ES-I3 (cell line): ENCODE results near the gene HOXB3.

Source experiments
- H3K36me3 ChIP-seq: 2 replicates; pipeline ENCODE4 v1.6.1; 2013; ENCODE audit warnings: mild to moderate bottlenecking, low read length, control low read depth, moderate library complexity; ENCODE audit not compliant: insufficient read depth
- H3K4me1 ChIP-seq: 2 replicates; pipeline ENCODE4 v1.6.1; 2013; ENCODE audit warnings: mild to moderate bottlenecking, control low read depth, low read length; ENCODE audit not compliant: insufficient read depth
- H3K9ac ChIP-seq: 2 replicates; pipeline ENCODE4 v1.6.1; 2013; ENCODE audit warnings: low read depth, mild to moderate bottlenecking, low read length, moderate library complexity
- H3K9me3 ChIP-seq: 2 replicates; pipeline ENCODE4 v1.6.1; 2013; ENCODE audit warnings: mild to moderate bottlenecking, low read length, moderate library complexity; ENCODE audit not compliant: control insufficient read depth, insufficient read depth

HOXB3 gene

DNA sequence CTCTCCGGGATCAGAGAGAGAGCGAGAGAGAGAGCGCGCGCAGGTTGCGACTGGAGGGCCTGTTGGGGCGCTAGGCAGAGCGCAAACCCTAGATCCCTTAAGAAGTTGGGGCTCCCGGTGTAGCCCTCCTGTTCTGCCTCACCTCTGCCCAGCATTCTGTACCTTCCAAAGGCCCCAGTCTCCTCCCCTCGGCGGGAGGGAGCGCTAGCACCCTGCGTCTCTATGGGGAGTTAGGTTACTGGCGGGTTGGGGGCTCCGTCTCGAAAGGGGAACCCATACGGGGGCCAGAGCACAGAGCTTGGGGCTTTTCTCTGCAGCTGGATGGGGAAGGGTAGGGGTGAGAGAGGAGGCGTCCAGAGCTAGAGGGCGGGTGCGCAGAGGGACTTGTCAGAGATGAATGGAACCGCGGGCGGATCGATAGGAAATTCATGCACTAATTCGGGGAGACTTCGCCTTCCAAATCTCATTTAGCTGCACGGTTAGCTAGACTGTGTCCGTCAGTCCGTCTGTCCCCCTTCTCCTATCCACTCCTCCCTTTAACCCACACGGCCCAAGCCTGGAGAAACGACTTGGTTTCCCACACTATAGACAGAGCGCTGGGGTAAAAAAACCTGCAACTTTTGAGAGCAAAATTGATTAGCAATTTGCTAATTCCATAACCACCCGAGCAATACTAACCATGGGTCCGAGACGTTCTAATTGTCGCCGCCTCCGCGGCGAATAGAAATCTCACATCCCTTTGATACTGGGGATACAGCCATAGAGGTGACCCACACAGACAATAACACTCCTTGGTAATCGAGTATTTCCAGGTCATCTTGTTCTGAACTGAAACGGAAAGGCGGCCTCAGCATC, 11.2 kb downstream of the HOXB3 start:
- Histone ChIP-seq H3K9me3 (no peaks in the 10 kb centered on the region), H3K4me1 (peaks cover 7% of the 10 kb centered on the region), H3K9ac (peak overlapping the region; percentile 17; the same call in 1 of the 2 replicates), H3K36me3 (no peaks in the 10 kb centered on the region)

- Histone ChIP-seq H3K4me1 (peaks cover 8% of the 10 kb centered on the region), H3K9me3 (no peaks in the 10 kb centered on the region), H3K9ac (peak within 1 kb of the TSS; percentile 60; the same call in 1 of the 2 replicates), H3K36me3 (no peaks in the 10 kb centered on the region)
Measured at GRCh38 chr17:48577946-48578615, 12.0 kb downstream of the HOXB3 start, which contains the start of gene HOXB4. TSS of gene HOXB4 (minus strand) at chr17:48578350. CDS start at chr17:48578319, 31 bp downstream.

- Histone ChIP-seq H3K36me3 (no peaks in the 10 kb centered on the region), H3K4me1 (peaks cover 8% of the 10 kb centered on the region), H3K9me3 (no peaks in the 10 kb centered on the region), H3K9ac (peak overlapping the region; percentile 16; the same call in 1 of the 2 replicates)
Measured at GRCh38 chr17:48577330-48577945, 12.6 kb downstream of the HOXB3 start.

- Histone ChIP-seq H3K4me1 (peaks cover 8% of the 10 kb centered on the region), H3K9me3 (no peaks in the 10 kb centered on the region), H3K9ac (no peak overlapping the region; the same call in 1 of the 2 replicates), H3K36me3 (no peaks in the 10 kb centered on the region)
Measured at GRCh38 chr17:48576479-48577309, 13.3 kb downstream of the HOXB3 start.

- H3K9me3 ChIP-seq: no peaks in the 10 kb centered on the region
- H3K9ac ChIP-seq: no peak overlapping the region
- H3K4me1 ChIP-seq: peaks cover 10% of the 10 kb centered on the region
- H3K36me3 ChIP-seq: no peaks in the 10 kb centered on the region
Measured at GRCh38 chr17:48575673-48576478, 14.2 kb downstream of the HOXB3 start.

GRCh38 chr17:48575066-48575582, 14.9 kb downstream of the HOXB3 start:
- Histone ChIP-seq H3K36me3 (no peaks in the 10 kb centered on the region), H3K9me3 (no peaks in the 10 kb centered on the region), H3K9ac (no peak overlapping the region), H3K4me1 (peaks cover 17% of the 10 kb centered on the region)

DNA sequence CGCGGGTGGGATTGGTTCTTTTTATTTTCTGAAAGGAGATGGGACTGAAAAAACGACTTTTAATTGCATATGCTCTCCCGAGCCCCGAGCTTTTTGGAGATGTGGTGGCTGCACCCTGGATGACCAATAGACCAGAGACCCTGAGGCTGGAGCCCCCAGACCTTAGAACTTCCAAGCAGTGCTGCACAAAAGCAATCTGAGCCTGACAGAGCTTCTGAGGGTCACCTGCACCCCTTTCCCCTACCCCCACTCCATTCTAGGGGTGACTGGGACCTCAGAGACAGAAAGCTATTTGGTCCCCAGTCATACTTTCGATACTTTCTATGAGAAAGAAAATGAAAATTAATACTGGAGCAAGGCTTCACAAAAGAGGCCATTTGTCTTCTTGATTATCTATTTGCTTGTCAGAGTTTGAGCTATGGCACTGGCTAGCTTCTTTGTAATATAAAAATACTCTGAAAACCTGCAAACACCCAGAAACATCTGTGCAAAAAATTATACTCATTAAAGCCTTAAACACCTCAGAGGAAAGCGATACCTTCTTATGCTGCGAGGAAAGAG, 15.5 kb downstream of the HOXB3 start:
- no peaks in the 10 kb centered on the region for H3K9me3 ChIP-seq
- H3K36me3 ChIP-seq: no peaks in the 10 kb centered on the region
- H3K9ac ChIP-seq: no peak overlapping the region
- H3K4me1 ChIP-seq: peaks cover 21% of the 10 kb centered on the region

DNA sequence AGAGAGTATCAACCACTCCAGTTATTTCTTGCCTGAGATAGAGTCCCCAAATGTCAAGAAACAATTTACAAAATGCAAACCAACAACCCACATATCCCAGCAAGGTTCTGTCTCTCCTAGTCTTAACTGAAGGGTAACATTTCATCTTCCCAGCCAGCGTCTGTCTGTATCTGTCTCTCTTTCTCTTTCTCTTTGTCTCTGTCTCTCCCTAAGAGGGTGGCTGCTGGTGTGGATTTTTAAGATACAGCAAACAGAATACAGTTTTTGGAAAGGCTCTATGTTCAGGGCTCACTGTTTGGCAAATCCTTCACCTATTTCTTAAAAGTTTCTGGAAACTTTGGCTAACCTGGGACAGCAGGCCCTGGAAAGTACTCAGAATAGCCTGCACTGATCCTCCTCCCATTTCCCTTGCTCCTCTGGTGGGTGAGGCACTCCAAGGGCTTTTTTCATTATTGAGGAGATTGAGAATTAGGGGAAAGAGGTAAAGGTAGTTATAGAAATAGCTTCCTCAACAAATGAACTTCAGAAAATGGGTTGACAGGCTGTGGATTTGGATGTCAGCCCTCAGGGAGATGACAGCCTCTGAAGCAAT, 18.1 kb downstream of the HOXB3 start:
- Histone ChIP-seq H3K9me3 (no peaks in the 10 kb centered on the region; the same call in none of the 2 replicates), H3K9ac (no peak overlapping the region), H3K4me1 (peaks cover 28% of the 10 kb centered on the region), H3K36me3 (no peaks in the 10 kb centered on the region)

- peaks cover 28% of the 10 kb centered on the region for H3K4me1 ChIP-seq
- H3K9ac ChIP-seq: 0 out of 2 replicates have a peak overlapping the region, but pooled peaks have one; percentile 2
- no peaks in the 10 kb centered on the region for H3K36me3 ChIP-seq
- H3K9me3 ChIP-seq: no peaks in the 10 kb centered on the region; the same call in none of the 2 replicates
Measured at GRCh38 chr17:48571024-48571818, 18.8 kb downstream of the HOXB3 start.

- Histone ChIP-seq H3K4me1 (peaks cover 28% of the 10 kb centered on the region), H3K9me3 (no peaks in the 10 kb centered on the region; the same call in none of the 2 replicates), H3K36me3 (no peaks in the 10 kb centered on the region), H3K9ac (0 out of 2 replicates have a peak overlapping the region, but pooled peaks have one; percentile 2)
Measured at GRCh38 chr17:48570325-48571023, 19.6 kb downstream of the HOXB3 start.

- no peaks in the 10 kb centered on the region; the same call in none of the 2 replicates for H3K9me3 ChIP-seq
- H3K4me1 ChIP-seq: peaks cover 28% of the 10 kb centered on the region
Measured at GRCh38 chr17:48569674-48570324, 20.2 kb downstream of the HOXB3 start.

More at GRCh38 chr17:48569674-48570324, 20.2 kb downstream of the HOXB3 start:
- Histone ChIP-seq H3K36me3 (no peaks in the 10 kb centered on the region), H3K9ac (no peak overlapping the region)
